GM12878 (cell line): ENCODE measurements around the gene RABGGTB. TPM values are rescaled to one million over a fixed set of nuclear protein-coding genes. Genes with fewer than 3 reads are reported as not detected.

Source experiments
- ATAC-seq: fragments of 200-7000 bp; cut with Tn5 transposase; 3 replicates; pipeline ENCODE4 v1.9.1; 2020; ENCODE audit warnings: mild to moderate bottlenecking, moderate library complexity
- BruUV-seq: library from RNA; stranded (reverse); fragments of 400-500 nt; replicated peaks from 2 replicates; lab custom pipeline; 2021; lab: Mats Ljungman, UMichigan
- CTCF ChIA-PET: fragments of 300-600 bp; sonication (Branson Sonifier 250); formaldehyde crosslinking; extraction: SDS; loops from one replicate; lab custom pipeline; 2021; ENCODE audit warnings: inconsistent platforms; lab: Yijun Ruan, JAX
- POLR2A ChIA-PET: fragments of 350-600 bp; formaldehyde crosslinking; extraction: SDS; loops from one replicate; lab custom pipeline; 2021; ENCODE audit warnings: inconsistent platforms; lab: Charles Lee
- RAD21 ChIA-PET: fragments of 300-600 bp; sonication (Branson Sonifier 250); formaldehyde crosslinking; loops from one replicate; lab custom pipeline; 2023; ENCODE audit warnings: antibody characterized with exemption; ENCODE audit not compliant: unreplicated experiment; lab: Charles Lee
- SMC1A ChIA-PET: fragments of 300-600 bp; sonication (Branson Sonifier 250); formaldehyde crosslinking; loops from one replicate; lab custom pipeline; 2023; ENCODE audit not compliant: unreplicated experiment, uncharacterized antibody; lab: Charles Lee
- DNase-seq: peaks from one replicate; pipeline ENCODE4 v3.0.0-alpha.2; 2011; ENCODE audit warnings: low read depth, low spot score
- FAIRE-seq: peaks from 3 replicates; lab custom pipeline; 2011; peaks lifted over from hg19 to GRCh38; lab: Jason Lieb, UNC
- H2AFZ ChIP-seq: 2 replicates; pipeline ENCODE4 v1.6.0; 2011; ENCODE audit warnings: low read depth, low read length, control low read depth; ENCODE audit not compliant: control insufficient read depth
- H3K27ac ChIP-seq: 2 replicates; pipeline ENCODE4 v1.5.1; 2011; ENCODE audit warnings: control low read depth; ENCODE audit not compliant: control insufficient read depth, insufficient read depth
- H3K27me3 ChIP-seq, 2 experiments: replicated peaks in 1 of 2; 2 replicates each; pipeline versions ENCODE4 v1.6.0 to v1.6.1; 2011; ENCODE audit warnings: low read length in 1 of 2; ENCODE audit not compliant: control insufficient read depth in 2 of 2, insufficient read depth in 2 of 2
- H3K36me3 ChIP-seq, 2 experiments: 2 replicates each; pipeline ENCODE4 v1.5.1; 2011; ENCODE audit warnings: low read length in 1 of 2; ENCODE audit not compliant: control insufficient read depth in 2 of 2, insufficient read depth in 2 of 2
- H3K4me1 ChIP-seq: 2 replicates; pipeline ENCODE4 v1.6.1; 2011; ENCODE audit warnings: mild to moderate bottlenecking, low read length, moderate library complexity, mixed read lengths; ENCODE audit not compliant: control insufficient read depth, insufficient read depth
- H3K4me2 ChIP-seq: 2 replicates; pipeline ENCODE4 v1.6.0; 2011; ENCODE audit warnings: control low read depth; ENCODE audit not compliant: control insufficient read depth, insufficient read depth
- H3K4me3 ChIP-seq: fragments of 200-600 bp; sonication (generic); 2 replicates; pipeline ENCODE4 v1.5.1; 2016
- H3K79me2 ChIP-seq: 2 replicates; pipeline ENCODE4 v1.6.0; 2011; ENCODE audit warnings: low read length; ENCODE audit not compliant: control insufficient read depth, insufficient read depth
- H3K9ac ChIP-seq: 2 replicates; pipeline ENCODE4 v1.8.0; 2011; ENCODE audit warnings: low read length, control low read depth, mixed read lengths; ENCODE audit not compliant: control insufficient read depth, insufficient read depth
- H3K9me3 ChIP-seq: replicated peaks from 3 replicates; pipeline ENCODE4 v1.5.1; 2011; ENCODE audit warnings: mild to moderate bottlenecking, low read length; ENCODE audit not compliant: control insufficient read depth, insufficient read depth
- H4K20me1 ChIP-seq: 2 replicates; pipeline ENCODE4 v1.6.0; 2011; ENCODE audit not compliant: control insufficient read depth, insufficient read depth
- ASH2L ChIP-seq: fragments of 300-600, 200-600 bp; sonication (generic); IDR thresholded peaks from 2 replicates; pipeline ENCODE4 v1.6.1; 2017; ENCODE audit warnings: low read depth, mild to moderate bottlenecking, borderline replicate concordance
- ATF7 ChIP-seq: fragments of 450-650 bp; IDR thresholded peaks from 2 replicates; pipeline ENCODE4 v1.6.1; 2016; ENCODE audit warnings: low read depth, mild to moderate bottlenecking
- BRCA1 ChIP-seq: IDR thresholded peaks from 2 replicates; pipeline ENCODE4 v1.6.1; 2011; ENCODE audit warnings: low read depth, low read length, improper control_type of control experiment
- CBFB ChIP-seq: IDR thresholded peaks from 2 replicates; pipeline ENCODE4 v1.6.1; 2016; ENCODE audit warnings: antibody characterized with exemption, low read depth
- CBX3 ChIP-seq: fragments of 200-600 bp; sonication (generic); IDR thresholded peaks from 2 replicates; pipeline ENCODE4 v1.6.1; 2016; ENCODE audit warnings: low read depth, borderline replicate concordance
- EGR1 ChIP-seq, 2 experiments: IDR thresholded peaks; 1 replicate in 1 of 2; 2 replicates in 1 of 2; pipeline ENCODE4 v1.6.1; 2011 to 2012; ENCODE audit warnings: low read depth in 2 of 2, low read length in 2 of 2, borderline replicate concordance in 1 of 2, mild to moderate bottlenecking in 1 of 2, moderate library complexity in 1 of 2
- FOS ChIP-seq: IDR thresholded peaks from 3 replicates; pipeline ENCODE4 v1.6.1; 2011; ENCODE audit warnings: borderline replicate concordance; ENCODE audit not compliant: insufficient read length; ENCODE audit errors: extremely low read depth
- HDAC2 ChIP-seq: fragments of 200-600 bp; sonication (generic); IDR thresholded peaks from 2 replicates; pipeline ENCODE4 v1.6.1; 2017
- IKZF1 ChIP-seq: fragments of 450-650 bp; conservative IDR thresholded peaks from 2 replicates; pipeline ENCODE4 v1.6.1; 2017; ENCODE audit warnings: antibody characterized with exemption, mild to moderate bottlenecking
- IKZF2 ChIP-seq, 2 experiments: fragments of 450-650 bp; IDR thresholded peaks; 2 replicates each; pipeline ENCODE4 v1.6.1; 2017; ENCODE audit warnings: mild to moderate bottlenecking in 2 of 2, moderate library complexity in 2 of 2
- RELA ChIP-seq: fragments of 450-650 bp; IDR thresholded peaks from 2 replicates; pipeline ENCODE4 v1.8.0; 2014; ENCODE audit warnings: borderline replicate concordance; ENCODE audit not compliant: partially characterized antibody
- SREBF2 ChIP-seq: IDR thresholded peaks from 2 replicates; pipeline ENCODE4 v1.6.1; 2012; ENCODE audit warnings: mild to moderate bottlenecking, low read length
- ZZZ3 ChIP-seq: IDR thresholded peaks from 2 replicates; pipeline ENCODE4 v1.6.1; 2011; ENCODE audit warnings: low read depth; ENCODE audit not compliant: control insufficient read depth, insufficient read length
- whole genome bisulfite sequencing: methylation state at CpG from one replicate; pipeline ENCODE4 v1.1.6; 2016; ENCODE audit warnings: low lambda C conversion rate; ENCODE audit not compliant: insufficient replicate concordance, insufficient coverage; ENCODE audit errors: missing lambda C conversion rate; 5-methylcytosine and 5-hydroxymethylcytosine counted together
- in situ Hi-C: fragments of 300-500 bp; cut with MboI; formaldehyde crosslinking; loops from 9 replicates; pipeline ENCODE4 v1.14.3; 2018; ENCODE audit warnings: mixed read lengths
- intact Hi-C: fragments of 100-400 bp; cut with micrococcal nuclease; formaldehyde crosslinking; loops from one replicate; pipeline ENCODE4 v1.14.2; 2022; ENCODE audit not compliant: unreplicated experiment
- polyA plus RNA-seq, 11 experiments: library from polyadenylated mRNA; depleted of rRNA in 4 of 11; unstranded in 6 of 11; stranded (reverse) in 5 of 11; fragments of >200 nt; fragmentation: Nextera tagmentation in 4 of 11; fragmentation: Illumina TruSeq in 1 of 11; extraction: Ambion mirVana in 4 of 11; extraction: Trizol in 1 of 11; gene quantifications; 1 replicate in 1 of 11; 2 replicates in 10 of 11; pipeline versions ENCODE4 v1.2.1 to v1.2.3, GENCODE V29; 2011 to 2016; ENCODE audit warnings: inconsistent platforms in 2 of 11, missing spikeins in 2 of 11, low read depth in 1 of 11
- total RNA-seq, 4 experiments: library from RNA; depleted of rRNA in 3 of 4; stranded (reverse); fragments of >200 nt in 3 of 4; fragmentation: Illumina TruSeq in 1 of 4; extraction: Trizol in 1 of 4; gene quantifications; 2 replicates each; pipeline versions ENCODE4 v1.2.1 to v1.2.3, GENCODE V29; 2013 to 2021
- TF ChIP-seq, protein P1 (sequence below): IDR thresholded peaks from 2 replicates; pipeline ENCODE4 v1.6.1; 2011; ENCODE audit warnings: borderline replicate concordance, low read depth, mild to moderate bottlenecking, moderate library complexity, low read length; ENCODE audit not compliant: insufficient read depth, poor library complexity, severe bottlenecking
- TF ChIP-seq, protein P2 (sequence below): IDR thresholded peaks from 2 replicates; pipeline ENCODE4 v1.6.1; 2011; ENCODE audit warnings: borderline replicate concordance, low read depth, mild to moderate bottlenecking, moderate library complexity, mixed read lengths, low read length; ENCODE audit not compliant: insufficient read depth; ENCODE audit errors: extremely low read length
- TF ChIP-seq, protein P3 (sequence below): fragments of 150-350 bp; IDR thresholded peaks from 2 replicates; pipeline ENCODE4 v1.6.1; 2016; ENCODE audit warnings: low read depth, low read length
- TF ChIP-seq, protein P4 (sequence below): fragments of 450-650 bp; IDR thresholded peaks from 2 replicates; pipeline ENCODE4 v1.6.1; 2017; ENCODE audit warnings: borderline replicate concordance

The RABGGTB gene
- total and polyA plus RNA-seq, 10 of the 15 experiments (the other 5 are each of a cell fraction or from before 2014, with no cell fraction given): 50.5 to 213 (median 157) TPM

DNA sequence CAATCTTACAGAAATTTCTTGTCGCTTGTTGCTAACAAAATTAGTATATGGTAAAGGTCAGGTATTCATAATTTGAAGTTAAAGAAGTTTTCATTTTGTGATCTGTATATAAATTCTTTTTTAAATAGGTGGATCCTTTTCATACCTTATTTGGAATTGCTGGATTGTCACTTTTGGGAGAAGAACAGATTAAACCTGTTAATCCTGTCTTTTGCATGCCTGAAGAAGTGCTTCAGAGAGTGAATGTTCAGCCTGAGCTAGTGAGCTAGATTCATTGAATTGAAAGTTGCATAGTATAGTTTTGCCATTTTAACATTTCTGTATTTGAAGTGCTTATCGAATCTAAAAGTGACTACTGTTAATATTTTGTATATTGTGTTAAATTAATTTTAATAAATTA, 8.3 kb downstream of the RABGGTB start:
- no peak overlapping the region for H2AFZ ChIP-seq
- no TSS peak for BruUV-seq
- intact Hi-C loops (no loop called here), in situ Hi-C loops (no loop called here)
- H3K79me2 ChIP-seq: peaks cover 37% of the 10 kb centered on the region
- no peak overlapping the region for H3K9ac ChIP-seq
- ATAC-seq (no peak), FAIRE-seq (no peak), DNase-seq (no peak)
- ChIA-PET CTCF (no interaction called here), SMC1A (interaction anchor here (1.7 kb wide), 1 partner anchor 65 kb away, joined by 5 read pairs; no protein-coding TSS in a partner anchor), POLR2A (interaction anchor here (1.4 kb wide), 1 partner anchor 12 kb away, joined by 3 read pairs; no protein-coding TSS in a partner anchor), RAD21 (no interaction called here)
- H3K27me3 ChIP-seq: no peaks in the 10 kb centered on the region
- no peak overlapping the region for H3K4me2 ChIP-seq
- WGBS: 76% methylated on average over 2 of the region's 2 CpGs
- H4K20me1 ChIP-seq: peaks cover 9% of the 10 kb centered on the region; the same call in 1 of the 2 replicates
- H3K36me3 ChIP-seq: peaks cover 7 to 41% of the 10 kb centered on the region in 2 experiments
- peaks cover 2% of the 10 kb centered on the region; the same call in 1 of the 2 replicates for H3K4me1 ChIP-seq
- no peaks in the 10 kb centered on the region for H3K9me3 ChIP-seq
- TF ChIP-seq EGR1 (IDR thresholded peaks at IDR 0.05; ENCODE audit: borderline replicate concordance in 1 of 2, low read depth in 2 of 2, low read length in 2 of 2): no peak
- TF ChIP-seq SREBF2: no peak
- TF ChIP-seq BRCA1: no peak
- TF ChIP-seq, protein P1, sequence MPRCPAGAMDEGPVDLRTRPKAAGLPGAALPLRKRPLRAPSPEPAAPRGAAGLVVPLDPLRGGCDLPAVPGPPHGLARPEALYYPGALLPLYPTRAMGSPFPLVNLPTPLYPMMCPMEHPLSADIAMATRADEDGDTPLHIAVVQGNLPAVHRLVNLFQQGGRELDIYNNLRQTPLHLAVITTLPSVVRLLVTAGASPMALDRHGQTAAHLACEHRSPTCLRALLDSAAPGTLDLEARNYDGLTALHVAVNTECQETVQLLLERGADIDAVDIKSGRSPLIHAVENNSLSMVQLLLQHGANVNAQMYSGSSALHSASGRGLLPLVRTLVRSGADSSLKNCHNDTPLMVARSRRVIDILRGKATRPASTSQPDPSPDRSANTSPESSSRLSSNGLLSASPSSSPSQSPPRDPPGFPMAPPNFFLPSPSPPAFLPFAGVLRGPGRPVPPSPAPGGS: no peak
- TF ChIP-seq, protein P2, sequence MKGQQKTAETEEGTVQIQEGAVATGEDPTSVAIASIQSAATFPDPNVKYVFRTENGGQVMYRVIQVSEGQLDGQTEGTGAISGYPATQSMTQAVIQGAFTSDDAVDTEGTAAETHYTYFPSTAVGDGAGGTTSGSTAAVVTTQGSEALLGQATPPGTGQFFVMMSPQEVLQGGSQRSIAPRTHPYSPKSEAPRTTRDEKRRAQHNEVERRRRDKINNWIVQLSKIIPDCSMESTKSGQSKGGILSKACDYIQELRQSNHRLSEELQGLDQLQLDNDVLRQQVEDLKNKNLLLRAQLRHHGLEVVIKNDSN: no peak
- no peak for TF ChIP-seq FOS
- no peak for TF ChIP-seq CBFB
- TF ChIP-seq IKZF2 (IDR thresholded peaks at IDR 0.05): no peak
- TF ChIP-seq, protein P3, sequence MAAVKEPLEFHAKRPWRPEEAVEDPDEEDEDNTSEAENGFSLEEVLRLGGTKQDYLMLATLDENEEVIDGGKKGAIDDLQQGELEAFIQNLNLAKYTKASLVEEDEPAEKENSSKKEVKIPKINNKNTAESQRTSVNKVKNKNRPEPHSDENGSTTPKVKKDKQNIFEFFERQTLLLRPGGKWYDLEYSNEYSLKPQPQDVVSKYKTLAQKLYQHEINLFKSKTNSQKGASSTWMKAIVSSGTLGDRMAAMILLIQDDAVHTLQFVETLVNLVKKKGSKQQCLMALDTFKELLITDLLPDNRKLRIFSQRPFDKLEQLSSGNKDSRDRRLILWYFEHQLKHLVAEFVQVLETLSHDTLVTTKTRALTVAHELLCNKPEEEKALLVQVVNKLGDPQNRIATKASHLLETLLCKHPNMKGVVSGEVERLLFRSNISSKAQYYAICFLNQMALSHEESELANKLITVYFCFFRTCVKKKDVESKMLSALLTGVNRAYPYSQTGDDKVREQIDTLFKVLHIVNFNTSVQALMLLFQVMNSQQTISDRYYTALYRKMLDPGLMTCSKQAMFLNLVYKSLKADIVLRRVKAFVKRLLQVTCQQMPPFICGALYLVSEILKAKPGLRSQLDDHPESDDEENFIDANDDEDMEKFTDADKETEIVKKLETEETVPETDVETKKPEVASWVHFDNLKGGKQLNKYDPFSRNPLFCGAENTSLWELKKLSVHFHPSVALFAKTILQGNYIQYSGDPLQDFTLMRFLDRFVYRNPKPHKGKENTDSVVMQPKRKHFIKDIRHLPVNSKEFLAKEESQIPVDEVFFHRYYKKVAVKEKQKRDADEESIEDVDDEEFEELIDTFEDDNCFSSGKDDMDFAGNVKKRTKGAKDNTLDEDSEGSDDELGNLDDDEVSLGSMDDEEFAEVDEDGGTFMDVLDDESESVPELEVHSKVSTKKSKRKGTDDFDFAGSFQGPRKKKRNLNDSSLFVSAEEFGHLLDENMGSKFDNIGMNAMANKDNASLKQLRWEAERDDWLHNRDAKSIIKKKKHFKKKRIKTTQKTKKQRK: no peak
- TF ChIP-seq ATF7: no peak
- TF ChIP-seq CBX3: no peak
- no peak for TF ChIP-seq ZZZ3
- TF ChIP-seq RELA: no peak
- TF ChIP-seq, protein P4, sequence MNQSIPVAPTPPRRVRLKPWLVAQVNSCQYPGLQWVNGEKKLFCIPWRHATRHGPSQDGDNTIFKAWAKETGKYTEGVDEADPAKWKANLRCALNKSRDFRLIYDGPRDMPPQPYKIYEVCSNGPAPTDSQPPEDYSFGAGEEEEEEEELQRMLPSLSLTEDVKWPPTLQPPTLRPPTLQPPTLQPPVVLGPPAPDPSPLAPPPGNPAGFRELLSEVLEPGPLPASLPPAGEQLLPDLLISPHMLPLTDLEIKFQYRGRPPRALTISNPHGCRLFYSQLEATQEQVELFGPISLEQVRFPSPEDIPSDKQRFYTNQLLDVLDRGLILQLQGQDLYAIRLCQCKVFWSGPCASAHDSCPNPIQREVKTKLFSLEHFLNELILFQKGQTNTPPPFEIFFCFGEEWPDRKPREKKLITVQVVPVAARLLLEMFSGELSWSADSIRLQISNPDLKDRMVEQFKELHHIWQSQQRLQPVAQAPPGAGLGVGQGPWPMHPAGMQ: no peak
- TF ChIP-seq IKZF1: no peak
- TF ChIP-seq HDAC2: no peak
- no peak for TF ChIP-seq ASH2L
- H3K4me3 ChIP-seq: no peak overlapping the region
- no peak overlapping the region for H3K27ac ChIP-seq
